ENCODE results near the gene TMEM19. TPM values are rescaled to one million over a fixed set of nuclear protein-coding genes. Genes with fewer than 3 reads are reported as not detected.

TMEM19 gene
- total RNA-seq, 1 experiment from 2014 or later = 17.3 TPM

GRCh38 chr12:71666259-71666658 lies 19.6 kb upstream of the TMEM19 start:
- Histone ChIP-seq H3K79me1 (ENCODE audit: insufficient read depth, low read depth, low read length, poor library complexity, severe bottlenecking) (no peaks in the 10 kb centered on the region), H2BK5ac (ENCODE audit: insufficient read length, low read length) (no peak overlapping the region), H4K20me1 (ENCODE audit: control insufficient read depth, insufficient read depth, insufficient read length) (no peaks in the 10 kb centered on the region), H3T11ph (ENCODE audit: low read length) (no peak overlapping the region), H3K4ac (ENCODE audit: low read depth, low read length) (no peak overlapping the region), H2BK15ac (ENCODE audit: low read depth, low read length) (no peak overlapping the region), H4K8ac (replicated peaks; ENCODE audit: insufficient read length, low read depth, low read length) (no peak overlapping the region), H4K5ac (ENCODE audit: insufficient read length, low read depth, low read length) (no peak overlapping the region), H3K9me3 (ENCODE audit: control insufficient read depth, low read depth, low read length) (no peaks in the 10 kb centered on the region), H3K79me2 (ENCODE audit: insufficient read depth, low read length) (peaks cover 17% of the 10 kb centered on the region; the same call in 1 of the 2 replicates), H3K23me2 (ENCODE audit: insufficient read length, low read depth, low read length, poor library complexity, severe bottlenecking) (peaks cover 3% of the 10 kb centered on the region), H2BK12ac (ENCODE audit: insufficient read length, low read depth, low read length) (no peak overlapping the region), H3K18ac (ENCODE audit: insufficient read length, low read depth, low read length) (no peak overlapping the region), H2AK5ac (ENCODE audit: insufficient read length, low read length) (no peak overlapping the region), H3K56ac (ENCODE audit: insufficient read length, low read depth, low read length) (no peak overlapping the region), H3K4me1 (ENCODE audit: insufficient read depth, low read length) (no peaks in the 10 kb centered on the region), H3K23ac (ENCODE audit: insufficient read length, low read depth, low read length) (no peak overlapping the region), H3K27me3 (ENCODE audit: insufficient read depth, low read length) (no peaks in the 10 kb centered on the region), H2BK120ac (ENCODE audit: low read depth, low read length, poor library complexity, severe bottlenecking) (no peak overlapping the region), H3K4me2 (ENCODE audit: insufficient read depth, insufficient read length, low read length) (no peak overlapping the region), H4K91ac (ENCODE audit: insufficient read length, low read depth, low read length) (no peak overlapping the region), H2AFZ (ENCODE audit: low read length) (no peak overlapping the region), H3K9ac (ENCODE audit: extremely low read depth, insufficient read length, low read length) (no peak overlapping the region), H3K27ac (ENCODE audit: insufficient read length, low read depth, low read length) (no peak overlapping the region), H2BK20ac (ENCODE audit: low read depth, low read length, poor library complexity, severe bottlenecking) (no peak overlapping the region), H3K14ac (ENCODE audit: insufficient read depth, low read length) (no peak overlapping the region)
- Mint-ChIP-seq H3K4me3 (peak overlapping the region in 1 of 2 experiments; percentile 99; a peak in 1 of 5 replicates), H3K27me3 (ENCODE audit: low read depth) (peaks cover 2% of the 10 kb centered on the region; the same call in 1 of the 2 replicates), H3K4me1 (peaks cover 14 to 19% of the 10 kb centered on the region in 2 experiments), H3K36me3 (ENCODE audit: insufficient read depth in 1 of 3, low read depth in 3 of 3) (peaks cover 8 to 22% (median 8%) of the 10 kb centered on the region in 3 experiments; a peak in 6 of 7 replicates), H3K27ac (no peak overlapping the region), H3K9me3 (peaks cover 0 to 3% of the 10 kb centered on the region in 2 experiments; a peak in 1 of 5 replicates)
- WGBS (ENCODE audit: extremely low coverage, insufficient read length, low lambda C conversion rate) = no CpG with 5 or more reads among the region's 5 CpGs
- TF ChIP-seq, protein P1, sequence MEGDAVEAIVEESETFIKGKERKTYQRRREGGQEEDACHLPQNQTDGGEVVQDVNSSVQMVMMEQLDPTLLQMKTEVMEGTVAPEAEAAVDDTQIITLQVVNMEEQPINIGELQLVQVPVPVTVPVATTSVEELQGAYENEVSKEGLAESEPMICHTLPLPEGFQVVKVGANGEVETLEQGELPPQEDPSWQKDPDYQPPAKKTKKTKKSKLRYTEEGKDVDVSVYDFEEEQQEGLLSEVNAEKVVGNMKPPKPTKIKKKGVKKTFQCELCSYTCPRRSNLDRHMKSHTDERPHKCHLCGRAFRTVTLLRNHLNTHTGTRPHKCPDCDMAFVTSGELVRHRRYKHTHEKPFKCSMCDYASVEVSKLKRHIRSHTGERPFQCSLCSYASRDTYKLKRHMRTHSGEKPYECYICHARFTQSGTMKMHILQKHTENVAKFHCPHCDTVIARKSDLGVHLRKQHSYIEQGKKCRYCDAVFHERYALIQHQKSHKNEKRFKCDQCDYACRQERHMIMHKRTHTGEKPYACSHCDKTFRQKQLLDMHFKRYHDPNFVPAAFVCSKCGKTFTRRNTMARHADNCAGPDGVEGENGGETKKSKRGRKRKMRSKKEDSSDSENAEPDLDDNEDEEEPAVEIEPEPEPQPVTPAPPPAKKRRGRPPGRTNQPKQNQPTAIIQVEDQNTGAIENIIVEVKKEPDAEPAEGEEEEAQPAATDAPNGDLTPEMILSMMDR (conservative IDR thresholded peaks at IDR 0.05) = no peak
- DNase-seq = no peak
